Cardiac muscle cell (in vitro differentiated cells and primary cell): Measurements from ENCODE around the gene PFKL. TPM values are rescaled to one million over a fixed set of nuclear protein-coding genes. Genes with fewer than 3 reads are reported as not detected.
A peak's percentile ranks its signal among the peaks of the same experiment; 100 is the strongest.
"Not testable (repeated sequence)": the region's sequence is repeated elsewhere in the genome, so short reads cannot be mapped to it uniquely, and the experiment has no call there.

Experiments
- DNase-seq, 2 donors: peaks; one replicate each; pipeline versions ENCODE4 v3.0.0 to v3.0.0-alpha.2; 2010 to 2017; ENCODE audit warnings: low read depth in 1 of 2, low spot score in 1 of 2
- H3K27ac ChIP-seq: fragments of 200-600 bp; sonication (generic); 2 replicates; pipeline ENCODE4 v1.5.1; 2016
- H3K27me3 ChIP-seq: fragments of 200-600 bp; sonication (generic); 2 replicates; pipeline ENCODE4 v1.6.0; 2016; ENCODE audit warnings: control low read depth
- H3K36me3 ChIP-seq: fragments of 200-600 bp; sonication (generic); 2 replicates; pipeline ENCODE4 v1.5.1; 2016; ENCODE audit warnings: control low read depth
- H3K4me1 ChIP-seq: fragments of 200-600 bp; sonication (generic); 2 replicates; pipeline ENCODE4 v1.8.1; 2017; ENCODE audit warnings: low read depth, mild to moderate bottlenecking, mixed run types
- H3K4me3 ChIP-seq: fragments of 200-600 bp; sonication (generic); 2 replicates; pipeline ENCODE4 v1.5.1; 2016; ENCODE audit warnings: mild to moderate bottlenecking
- H3K9me3 ChIP-seq: fragments of 200-600 bp; sonication (generic); 2 replicates; pipeline ENCODE4 v1.5.1; 2017; ENCODE audit warnings: low read depth, mild to moderate bottlenecking, control low read depth
- polyA plus RNA-seq: library from polyadenylated mRNA; unstranded; fragments of >200 nt; fragmentation: Nextera tagmentation; extraction: Ambion mirVana; gene quantifications from 2 replicates; pipeline ENCODE4 v1.2.1, GENCODE V29; 2016
- total RNA-seq: library from RNA; depleted of rRNA; stranded (reverse); fragments of >200 nt; gene quantifications from 2 replicates; pipeline ENCODE4 v1.2.3, GENCODE V29; 2016
- TF ChIP-seq, protein P1 (sequence below): IDR thresholded peaks from 2 replicates; pipeline ENCODE4 v1.5.1; 2012; ENCODE audit warnings: low read depth, mild to moderate bottlenecking, low read length

The PFKL gene
- total and polyA plus RNA-seq, 2 experiments from 2014 or later, result 204 to 213 TPM

DNA sequence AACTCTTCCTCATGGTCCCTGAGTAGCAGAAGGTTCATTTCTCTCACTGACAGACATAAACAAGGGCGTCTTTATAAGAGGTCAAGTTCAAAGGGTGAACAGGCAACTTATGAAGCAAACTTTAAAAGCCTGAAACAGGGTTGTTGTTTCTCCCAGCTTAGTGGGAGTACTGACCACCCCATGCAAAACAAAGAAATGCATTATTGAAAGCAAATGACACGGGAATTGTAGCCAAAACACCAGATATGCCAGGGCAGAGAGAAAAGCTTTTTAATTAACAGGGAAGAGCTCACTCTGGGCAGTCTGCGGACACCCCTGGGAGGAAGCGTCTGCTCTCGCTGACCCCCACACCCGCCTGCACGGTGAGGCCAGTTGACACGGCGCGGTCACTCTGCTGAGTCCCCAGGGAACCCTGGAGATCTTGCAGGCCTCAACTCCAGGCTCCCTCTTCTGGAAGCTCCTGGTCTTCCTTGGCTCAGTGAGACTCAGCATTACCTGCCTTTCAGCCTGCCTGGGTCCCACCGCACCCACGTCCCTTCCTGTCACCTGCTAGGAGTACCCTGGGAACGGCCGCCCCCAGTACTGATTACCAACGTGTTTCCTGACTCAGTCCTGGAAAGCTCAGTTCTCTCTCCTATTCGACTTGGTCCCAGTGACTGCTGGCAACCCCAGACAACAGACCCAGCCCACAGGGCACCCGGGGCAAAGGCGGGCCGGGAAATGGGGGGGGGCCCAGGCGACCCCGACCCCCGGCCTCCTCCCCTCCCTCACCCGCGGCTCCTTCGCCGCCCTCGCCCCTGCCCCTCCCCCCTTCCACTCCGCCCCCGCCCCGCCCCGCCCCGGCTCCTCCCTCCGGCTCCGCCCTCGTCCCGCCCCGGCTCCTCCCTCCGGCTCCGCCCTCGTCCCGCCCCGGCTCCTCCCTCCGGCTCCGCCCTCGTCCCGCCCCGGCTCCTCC lies 38.4 kb downstream of the PFKL start:
- Histone ChIP-seq H3K4me3 (peak overlapping the region; percentile 27), H3K36me3 (no peaks in the 10 kb centered on the region), H3K27ac (peak overlapping the region; percentile 9), H3K4me1 (peaks cover 4% of the 10 kb centered on the region), H3K27me3 (no peaks in the 10 kb centered on the region), H3K9me3 (no peaks in the 10 kb centered on the region)
- TF ChIP-seq, protein P1, sequence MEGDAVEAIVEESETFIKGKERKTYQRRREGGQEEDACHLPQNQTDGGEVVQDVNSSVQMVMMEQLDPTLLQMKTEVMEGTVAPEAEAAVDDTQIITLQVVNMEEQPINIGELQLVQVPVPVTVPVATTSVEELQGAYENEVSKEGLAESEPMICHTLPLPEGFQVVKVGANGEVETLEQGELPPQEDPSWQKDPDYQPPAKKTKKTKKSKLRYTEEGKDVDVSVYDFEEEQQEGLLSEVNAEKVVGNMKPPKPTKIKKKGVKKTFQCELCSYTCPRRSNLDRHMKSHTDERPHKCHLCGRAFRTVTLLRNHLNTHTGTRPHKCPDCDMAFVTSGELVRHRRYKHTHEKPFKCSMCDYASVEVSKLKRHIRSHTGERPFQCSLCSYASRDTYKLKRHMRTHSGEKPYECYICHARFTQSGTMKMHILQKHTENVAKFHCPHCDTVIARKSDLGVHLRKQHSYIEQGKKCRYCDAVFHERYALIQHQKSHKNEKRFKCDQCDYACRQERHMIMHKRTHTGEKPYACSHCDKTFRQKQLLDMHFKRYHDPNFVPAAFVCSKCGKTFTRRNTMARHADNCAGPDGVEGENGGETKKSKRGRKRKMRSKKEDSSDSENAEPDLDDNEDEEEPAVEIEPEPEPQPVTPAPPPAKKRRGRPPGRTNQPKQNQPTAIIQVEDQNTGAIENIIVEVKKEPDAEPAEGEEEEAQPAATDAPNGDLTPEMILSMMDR, result peak; percentile 37
- peak; percentile 56 to 76 for DNase-seq

DNA sequence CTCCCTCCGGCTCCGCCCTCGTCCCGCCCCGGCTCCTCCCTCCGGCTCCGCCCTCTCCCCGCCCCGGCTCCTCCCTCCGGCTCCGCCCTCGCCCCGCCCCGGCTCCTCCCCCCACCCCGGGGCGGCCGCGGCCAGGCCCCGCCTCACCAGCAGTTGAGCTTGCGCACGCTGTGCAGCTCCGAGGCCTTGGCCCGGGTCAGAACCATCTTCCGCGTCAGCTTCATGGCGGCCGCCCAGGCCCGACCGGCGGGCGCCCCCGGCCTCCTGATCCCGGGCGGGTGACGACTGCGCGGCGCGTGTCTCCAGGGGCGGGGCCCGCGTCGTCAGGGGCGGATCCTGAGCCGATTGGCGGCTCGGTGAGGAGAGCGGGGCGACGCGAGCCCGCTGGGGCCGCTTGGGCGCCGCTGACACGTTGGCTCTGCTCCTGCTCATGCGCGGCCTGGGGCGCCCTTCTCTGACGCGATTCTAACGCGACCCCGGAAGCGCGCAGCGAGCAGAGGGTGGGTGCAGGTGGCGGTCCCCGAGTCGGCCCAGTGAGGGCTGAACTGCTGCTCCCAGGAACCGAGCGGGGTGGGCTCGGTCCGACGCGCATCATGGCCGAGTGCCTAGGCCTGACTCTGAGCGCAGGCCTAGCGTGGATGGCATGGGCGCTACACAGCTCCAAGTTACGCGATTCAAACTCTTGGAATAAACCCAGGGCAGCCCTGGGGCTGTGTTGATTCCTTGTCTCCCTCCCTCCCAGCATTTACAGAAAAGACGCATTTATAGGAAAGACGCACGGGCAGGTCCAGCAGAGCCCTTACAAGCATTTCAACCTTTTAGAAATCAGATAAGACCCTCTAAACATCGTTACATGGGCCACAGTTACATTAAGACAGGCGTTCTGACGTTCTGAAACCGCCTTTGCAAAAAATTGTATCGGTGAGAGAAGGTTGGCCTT lies 39.4 kb downstream of the PFKL start, which contains the start of gene CFAP410:
Gene CFAP410, minus strand, starts transcription at position 420 of the 940 bp plus-strand sequence. Its CDS starts 196 bp downstream, at position 224.
- no peaks in the 10 kb centered on the region for H3K9me3 ChIP-seq
- peak; percentile 97 to 98 for DNase-seq
- peaks cover 4% of the 10 kb centered on the region for H3K4me1 ChIP-seq
- peak within 1 kb of the TSS; percentile 98 for H3K27ac ChIP-seq
- H3K4me3 ChIP-seq, result peak within 1 kb of the TSS; percentile 80
- no peaks in the 10 kb centered on the region for H3K27me3 ChIP-seq
- TF ChIP-seq, protein P1, result no peak
- no peaks in the 10 kb centered on the region for H3K36me3 ChIP-seq

DNA sequence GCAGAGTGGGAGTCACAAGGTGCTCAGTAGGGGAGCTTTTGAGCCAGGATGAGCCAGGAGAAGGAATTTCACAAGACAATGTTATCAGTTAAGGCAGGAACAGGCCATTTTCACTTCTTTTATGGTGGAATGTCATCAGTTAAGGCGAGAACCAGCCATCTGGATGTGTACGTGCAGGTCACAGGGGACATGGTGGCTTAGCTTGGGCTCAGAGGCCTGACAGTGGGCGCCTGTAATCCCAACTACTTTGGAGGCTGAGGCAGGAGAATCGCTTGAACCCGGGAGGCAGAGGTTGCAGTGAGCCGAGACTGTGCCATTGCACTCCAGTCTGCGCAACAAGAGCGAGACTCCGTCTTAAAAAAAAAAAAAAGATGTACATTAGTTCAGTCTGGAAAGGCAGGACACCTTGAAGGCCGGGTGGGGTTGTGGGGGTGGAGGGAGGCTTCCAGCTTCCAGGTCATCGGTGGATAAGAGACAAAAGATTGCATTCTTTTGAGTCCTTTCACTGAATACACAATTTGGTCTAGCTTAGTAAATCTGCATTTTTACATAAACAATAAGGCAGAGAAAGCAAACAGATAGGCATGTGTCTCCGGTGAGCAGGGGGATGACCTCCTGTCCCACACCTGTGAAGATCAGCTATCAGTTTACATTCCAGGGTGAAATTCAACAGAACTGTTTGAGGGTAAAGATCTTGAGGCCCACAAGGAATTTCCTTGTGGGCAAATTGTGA lies 42.0 kb downstream of the PFKL start:
- H3K9me3 ChIP-seq, H3K4me3 ChIP-seq, H3K36me3 ChIP-seq, H3K27ac ChIP-seq, H3K27me3 ChIP-seq, DNase-seq, H3K4me1 ChIP-seq: not testable (repeated sequence)

DNA sequence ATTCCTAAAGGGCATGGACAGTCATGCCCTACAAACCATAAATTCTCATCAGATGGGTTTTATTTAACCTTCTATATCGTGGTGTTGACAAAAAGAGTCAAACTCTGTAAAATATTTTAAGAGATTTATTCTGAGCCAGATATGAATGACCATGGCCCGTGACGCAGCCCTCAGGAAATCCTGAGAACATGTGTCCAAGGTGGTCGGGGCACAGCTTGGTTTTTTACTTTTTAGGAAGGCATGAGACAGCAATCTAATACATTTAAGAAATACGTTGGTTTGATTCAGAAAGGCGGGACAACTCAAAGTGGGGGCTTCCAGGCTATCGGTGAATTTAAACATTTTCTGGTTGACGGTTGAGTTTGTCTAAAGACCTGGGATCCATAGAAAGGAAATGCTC lies 43.1 kb downstream of the PFKL start:
- H3K9me3 ChIP-seq, H3K27ac ChIP-seq, H3K4me1 ChIP-seq, DNase-seq, H3K4me3 ChIP-seq, H3K27me3 ChIP-seq, H3K36me3 ChIP-seq: not testable (repeated sequence)

DNA sequence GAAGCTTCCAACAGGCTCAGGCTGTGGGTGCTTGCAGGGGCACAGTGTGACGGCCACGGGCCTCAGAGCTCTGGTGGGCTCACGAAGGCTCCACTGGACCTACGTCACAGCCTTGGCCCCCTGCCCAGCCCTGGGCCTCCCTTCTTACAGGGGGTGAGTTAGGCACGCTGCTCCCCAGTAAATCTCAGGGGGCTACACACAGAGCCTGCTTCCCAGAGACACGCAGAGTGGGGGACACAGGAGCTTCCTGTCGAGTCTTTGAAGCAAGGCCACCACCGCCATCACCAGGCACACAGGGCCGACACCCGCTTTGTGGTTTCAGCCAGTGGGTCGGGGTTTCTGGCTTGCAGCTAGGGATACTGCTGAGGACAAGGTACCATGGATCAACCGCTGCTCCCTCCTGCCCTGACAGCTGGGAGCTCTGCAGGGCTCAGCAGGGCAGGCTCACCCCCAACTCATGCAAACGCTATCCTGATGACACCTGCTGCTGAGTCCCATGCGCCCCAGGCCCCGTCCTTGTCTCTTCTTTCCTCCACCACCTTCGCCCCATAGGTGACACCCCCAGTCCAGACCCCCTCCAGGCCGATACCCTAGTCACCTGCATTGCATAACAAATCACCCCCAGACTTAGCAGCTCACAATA lies 44.8 kb downstream of the PFKL start:
- no peak overlapping the region for H3K27ac ChIP-seq
- TF ChIP-seq, protein P1, result no peak
- H3K4me1 ChIP-seq, result no peaks in the 10 kb centered on the region
- H3K27me3 ChIP-seq, result no peaks in the 10 kb centered on the region
- no peak overlapping the region for H3K4me3 ChIP-seq
- no peak for DNase-seq
- no peaks in the 10 kb centered on the region for H3K9me3 ChIP-seq
- H3K36me3 ChIP-seq, result no peaks in the 10 kb centered on the region

DNA sequence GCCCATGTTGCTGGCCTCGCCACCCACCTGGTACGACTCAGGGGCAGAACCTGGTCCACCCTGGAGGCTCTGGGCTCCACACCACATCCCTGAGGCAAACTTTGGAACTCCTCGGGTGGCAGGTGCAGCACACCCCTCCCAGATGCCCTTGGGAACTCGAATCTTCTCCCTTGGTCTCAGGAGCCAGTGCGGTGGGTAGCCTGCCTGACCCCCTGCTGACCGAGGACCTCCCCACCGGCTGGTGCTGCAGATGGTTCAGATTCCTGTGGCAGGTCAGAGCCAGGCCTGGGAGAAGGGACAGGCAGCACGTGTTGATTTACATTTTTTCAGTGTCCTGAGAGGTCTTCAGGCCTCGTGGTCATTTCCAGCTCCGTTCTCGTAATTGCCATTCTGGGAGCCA lies 45.6 kb downstream of the PFKL start:
- TF ChIP-seq, protein P1, result no peak
- Histone ChIP-seq H3K4me1 (no peaks in the 10 kb centered on the region), H3K9me3 (no peaks in the 10 kb centered on the region), H3K27me3 (no peaks in the 10 kb centered on the region), H3K4me3 (no peak overlapping the region), H3K27ac (no peak overlapping the region), H3K36me3 (no peaks in the 10 kb centered on the region)
- no peak for DNase-seq
